Endothelial cell of umbilical vein (primary cell): ENCODE results near the gene C9orf152. TPM values are rescaled to one million over a fixed set of nuclear protein-coding genes. Genes with fewer than 3 reads are reported as not detected.
A peak's percentile ranks its signal among the peaks of the same experiment; 100 is the strongest.

Experiments used
- BruUV-seq: library from RNA; stranded (reverse); fragments of 400-500 nt; replicated peaks from 2 replicates; lab custom pipeline; 2021; lab: Mats Ljungman, UMichigan
- CTCF ChIA-PET: fragments of 300-600, 350-600 bp; sonication (Branson Sonifier 250); formaldehyde crosslinking; loops from one replicate; lab custom pipeline; 2021; ENCODE audit warnings: antibody characterized with exemption, inconsistent platforms; lab: Charles Lee
- POLR2A ChIA-PET: fragments of 300-600, 350-600 bp; sonication (Branson Sonifier 250); formaldehyde crosslinking; loops from one replicate; lab custom pipeline; 2021; ENCODE audit warnings: antibody characterized with exemption, inconsistent platforms; lab: Charles Lee
- DNase-seq: peaks from one replicate; pipeline ENCODE4 v3.0.0-alpha.2; 2011; ENCODE audit warnings: low read depth, low spot score
- FAIRE-seq: peaks from 2 replicates; lab custom pipeline; 2011; peaks lifted over from hg19 to GRCh38; lab: Jason Lieb, UNC
- H2AFZ ChIP-seq: 2 replicates; pipeline ENCODE4 v1.6.0; 2012; ENCODE audit warnings: low read depth, low read length, control low read depth, inconsistent platforms
- H3K27ac ChIP-seq: 2 replicates; pipeline ENCODE4 v1.5.1; 2011; ENCODE audit warnings: low read depth, mild to moderate bottlenecking, control low read depth, low read length, moderate library complexity; ENCODE audit not compliant: insufficient read depth
- H3K27me3 ChIP-seq, 2 experiments: 2 replicates each; pipeline versions ENCODE4 v1.6.0 to v1.6.1; 2011; ENCODE audit warnings: low read length in 2 of 2, mixed read lengths in 1 of 2; ENCODE audit not compliant: control insufficient read depth in 2 of 2, insufficient read depth in 2 of 2
- H3K36me3 ChIP-seq, 2 experiments: 2 replicates in 1 of 2; 3 replicates in 1 of 2; pipeline ENCODE4 v1.5.1; 2011; ENCODE audit warnings: low read length in 2 of 2, mild to moderate bottlenecking in 1 of 2, moderate library complexity in 1 of 2; ENCODE audit not compliant: control insufficient read depth in 2 of 2, insufficient read depth in 2 of 2; ENCODE audit errors: extremely low read depth in 1 of 2
- H3K4me1 ChIP-seq: 3 replicates; pipeline ENCODE4 v1.5.1; 2011; ENCODE audit warnings: mild to moderate bottlenecking, low read length; ENCODE audit not compliant: control insufficient read depth, insufficient read depth; ENCODE audit errors: extremely low read depth
- H3K4me2 ChIP-seq: 2 replicates; pipeline ENCODE4 v1.6.1; 2011; ENCODE audit warnings: low read length, control low read depth, mixed read lengths; ENCODE audit not compliant: insufficient read depth
- H3K4me3 ChIP-seq, 3 experiments: fragments of 200-600 bp in 1 of 3; sonication (generic), shearing (Covaris generic) in 1 of 3; replicated peaks in 1 of 3; 2 replicates each; pipeline ENCODE4 v1.5.1; 2011 to 2016; ENCODE audit warnings: control low read depth in 3 of 3, low read length in 3 of 3, mild to moderate bottlenecking in 2 of 3, inconsistent platforms in 1 of 3, low read depth in 1 of 3, moderate library complexity in 1 of 3; ENCODE audit not compliant: insufficient read depth in 1 of 3
- H3K79me2 ChIP-seq: 2 replicates; pipeline ENCODE4 v1.6.0; 2012; ENCODE audit warnings: low read length, inconsistent platforms; ENCODE audit not compliant: control insufficient read depth, insufficient read depth
- H3K9ac ChIP-seq: replicated peaks from 2 replicates; pipeline ENCODE3; 2011; ENCODE audit warnings: low read length, control low read depth; ENCODE audit not compliant: insufficient read depth; ENCODE audit errors: extremely low read depth
- H3K9me1 ChIP-seq: replicated peaks from 3 replicates; pipeline ENCODE4 v1.6.0; 2011; ENCODE audit warnings: mild to moderate bottlenecking, low read length; ENCODE audit not compliant: control insufficient read depth, insufficient read depth; ENCODE audit errors: extremely low read depth
- H3K9me3 ChIP-seq: replicated peaks from 2 replicates; pipeline ENCODE4 v1.5.1; 2012; ENCODE audit warnings: low read length, inconsistent platforms; ENCODE audit not compliant: control insufficient read depth, insufficient read depth
- H4K20me1 ChIP-seq: replicated peaks from 2 replicates; pipeline ENCODE3; 2011; ENCODE audit warnings: mild to moderate bottlenecking, low read length; ENCODE audit not compliant: control insufficient read depth, insufficient read depth; ENCODE audit errors: extremely low read depth
- FOS ChIP-seq: IDR thresholded peaks from 2 replicates; pipeline ENCODE4 v1.6.1; 2011; ENCODE audit warnings: mild to moderate bottlenecking, low read length, moderate library complexity, borderline replicate concordance; ENCODE audit not compliant: insufficient read depth
- GATA2 ChIP-seq: IDR thresholded peaks from 2 replicates; pipeline ENCODE4 v1.7.0; 2011; ENCODE audit warnings: low read depth, mild to moderate bottlenecking, moderate library complexity, mixed read lengths, low read length; ENCODE audit not compliant: insufficient read length, insufficient read depth
- JUN ChIP-seq: IDR thresholded peaks from 2 replicates; pipeline ENCODE4 v1.6.1; 2011; ENCODE audit warnings: borderline replicate concordance, low read depth; ENCODE audit not compliant: insufficient read length, insufficient read depth
- MAX ChIP-seq: IDR thresholded peaks from 2 replicates; pipeline ENCODE4 v1.6.1; 2011; ENCODE audit not compliant: insufficient read depth, insufficient read length
- MYC ChIP-seq: IDR thresholded peaks from one replicate; pipeline ENCODE4 v1.6.1; 2011; ENCODE audit warnings: mild to moderate bottlenecking, low read depth, low read length
- dilution Hi-C: fragments of 300-500 bp; cut with MboI; formaldehyde crosslinking; loops from one replicate; pipeline ENCODE4 v1.15.0; 2019; ENCODE audit warnings: low sequenced_read_pairs; ENCODE audit not compliant: extremely low pct_ligation_motif_present
- intact Hi-C: fragments of 100-400 bp; cut with micrococcal nuclease; formaldehyde crosslinking; loops from one replicate; pipeline ENCODE4 v1.10.0; 2022
- polyA plus RNA-seq, 4 experiments: library from polyadenylated mRNA; depleted of rRNA in 3 of 4; stranded (reverse) in 3 of 4; unstranded in 1 of 4; fragments of >200 nt; gene quantifications; 2 replicates each; pipeline versions ENCODE4 v1.2.1 to v1.2.3, GENCODE V29; 2011 to 2012; ENCODE audit warnings: missing spikeins in 1 of 4
- total RNA-seq: library from RNA; stranded (reverse); gene quantifications from 2 replicates; pipeline ENCODE4 v1.2.3, GENCODE V29; 2021
- TF ChIP-seq, protein P1 (sequence below), 2 donors: IDR thresholded peaks; 1 replicate in 1 of 2; 2 replicates in 1 of 2; pipeline ENCODE4 v1.5.1; 2011; ENCODE audit warnings: low read length in 2 of 2, mild to moderate bottlenecking in 2 of 2, moderate library complexity in 2 of 2, control low read depth in 1 of 2, inconsistent platforms in 1 of 2, low read depth in 1 of 2; ENCODE audit not compliant: insufficient read depth in 1 of 2; ENCODE audit errors: extremely low read depth in 1 of 2

C9orf152 gene
- total and polyA plus RNA-seq, 2 donors (not counting 3 experiments of a cell fraction or from before 2014, with no cell fraction given), result not detected

- ChIA-PET POLR2A (interaction anchor here (0.6 to 1.1 kb wide), 8 partner anchors 13 to 212 kb away, joined by 3 to 6 read pairs (median 3); no protein-coding TSS in a partner anchor), CTCF (interaction anchor here (0.9 to 2.5 kb wide), 6 partner anchors 13 to 368 kb away, joined by 3 to 10 read pairs (median 4); no protein-coding TSS in a partner anchor)
- Histone ChIP-seq H3K27ac (peak overlapping the region; percentile 22), H3K79me2 (peaks cover 54% of the 10 kb centered on the region), H3K4me2 (peak overlapping the region; percentile 67), H2AFZ (peak overlapping the region; percentile 59), H4K20me1 (no peaks in the 10 kb centered on the region), H3K9me1 (no peaks in the 10 kb centered on the region), H3K9me3 (no peaks in the 10 kb centered on the region), H3K4me3 (peak overlapping the region; percentile 34 to 93 (median 77)), H3K36me3 (no peaks in the 10 kb centered on the region), H3K4me1 (peaks cover 23% of the 10 kb centered on the region), H3K9ac (peak overlapping the region; percentile 74), H3K27me3 (no peaks in the 10 kb centered on the region)
- DNase-seq (peak; percentile 41), FAIRE-seq (no peak)
- intact Hi-C loops (loop anchor here (1.0 to 10.0 kb wide), 4 partner anchors 73 to 437 kb away; no protein-coding TSS in a partner anchor), dilution Hi-C loops (no loop called here)
- no peak for TF ChIP-seq MAX
- peak; percentile 1 for TF ChIP-seq FOS
- BruUV-seq, result no TSS peak
Observed at GRCh38 chr9:110255463-110256379, 47.8 kb upstream of the C9orf152 start.

GRCh38 chr9:110255034-110255462, 47.1 kb upstream of the C9orf152 start:
- BruUV-seq, result no TSS peak
- ChIA-PET POLR2A (no interaction called here), CTCF (no interaction called here)
- Histone ChIP-seq H3K4me1 (peaks cover 23% of the 10 kb centered on the region), H3K79me2 (peaks cover 61% of the 10 kb centered on the region), H3K36me3 (peaks cover 0 to 5% of the 10 kb centered on the region in 2 experiments), H3K9me1 (no peaks in the 10 kb centered on the region), H3K4me2 (peak overlapping the region; percentile 67), H4K20me1 (no peaks in the 10 kb centered on the region), H3K27me3 (no peaks in the 10 kb centered on the region), H3K4me3 (peak overlapping the region; percentile 34 to 93 (median 77)), H2AFZ (no peak overlapping the region), H3K9ac (peak overlapping the region; percentile 74), H3K27ac (peak overlapping the region; percentile 2), H3K9me3 (no peaks in the 10 kb centered on the region)
- DNase-seq, result peak; percentile 40
- TF ChIP-seq JUN (no peak), MAX (no peak), GATA2 (no peak), MYC (no peak)
- TF ChIP-seq, protein P1, sequence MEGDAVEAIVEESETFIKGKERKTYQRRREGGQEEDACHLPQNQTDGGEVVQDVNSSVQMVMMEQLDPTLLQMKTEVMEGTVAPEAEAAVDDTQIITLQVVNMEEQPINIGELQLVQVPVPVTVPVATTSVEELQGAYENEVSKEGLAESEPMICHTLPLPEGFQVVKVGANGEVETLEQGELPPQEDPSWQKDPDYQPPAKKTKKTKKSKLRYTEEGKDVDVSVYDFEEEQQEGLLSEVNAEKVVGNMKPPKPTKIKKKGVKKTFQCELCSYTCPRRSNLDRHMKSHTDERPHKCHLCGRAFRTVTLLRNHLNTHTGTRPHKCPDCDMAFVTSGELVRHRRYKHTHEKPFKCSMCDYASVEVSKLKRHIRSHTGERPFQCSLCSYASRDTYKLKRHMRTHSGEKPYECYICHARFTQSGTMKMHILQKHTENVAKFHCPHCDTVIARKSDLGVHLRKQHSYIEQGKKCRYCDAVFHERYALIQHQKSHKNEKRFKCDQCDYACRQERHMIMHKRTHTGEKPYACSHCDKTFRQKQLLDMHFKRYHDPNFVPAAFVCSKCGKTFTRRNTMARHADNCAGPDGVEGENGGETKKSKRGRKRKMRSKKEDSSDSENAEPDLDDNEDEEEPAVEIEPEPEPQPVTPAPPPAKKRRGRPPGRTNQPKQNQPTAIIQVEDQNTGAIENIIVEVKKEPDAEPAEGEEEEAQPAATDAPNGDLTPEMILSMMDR (IDR thresholded peaks at IDR 0.05; ENCODE audit: extremely low read depth in 1 of 2, insufficient read depth in 1 of 2, low read depth in 1 of 2, low read length in 2 of 2), result no peak
- dilution Hi-C loops, result no loop called here
- intact Hi-C loops, result loop anchor here (5.0 to 10.0 kb wide), 2 partner anchors 190 to 367 kb away; no protein-coding TSS in a partner anchor
- FAIRE-seq, result no peak
